Fibroblast of villous mesenchyme (primary cell): ENCODE results near the gene CCDC70. TPM values are rescaled to one million over a fixed set of nuclear protein-coding genes. Genes with fewer than 3 reads are reported as not detected.
"Not testable (repeated sequence)": the region's sequence is repeated elsewhere in the genome, so short reads cannot be mapped to it uniquely, and the experiment has no call there.

ENCODE experiments used
- DNase-seq: peaks from one replicate; pipeline ENCODE4 v3.0.0-alpha.2; 2010; ENCODE audit warnings: low read depth
- H3K4me3 ChIP-seq: 2 replicates; pipeline ENCODE4 v1.5.1; 2011; ENCODE audit warnings: low read depth, mild to moderate bottlenecking, low read length
- total RNA-seq: library from RNA; depleted of rRNA; stranded (reverse); fragments of >200 nt; gene quantifications from 2 replicates; pipeline ENCODE4 v1.2.3, GENCODE V29; 2012
- TF ChIP-seq, protein P1 (sequence below): IDR thresholded peaks from 2 replicates; pipeline ENCODE4 v1.5.1; 2012; ENCODE audit warnings: low read depth, mild to moderate bottlenecking, low read length; ENCODE audit not compliant: insufficient read depth

The CCDC70 gene
- total RNA-seq, 1 donor: not detected

DNA sequence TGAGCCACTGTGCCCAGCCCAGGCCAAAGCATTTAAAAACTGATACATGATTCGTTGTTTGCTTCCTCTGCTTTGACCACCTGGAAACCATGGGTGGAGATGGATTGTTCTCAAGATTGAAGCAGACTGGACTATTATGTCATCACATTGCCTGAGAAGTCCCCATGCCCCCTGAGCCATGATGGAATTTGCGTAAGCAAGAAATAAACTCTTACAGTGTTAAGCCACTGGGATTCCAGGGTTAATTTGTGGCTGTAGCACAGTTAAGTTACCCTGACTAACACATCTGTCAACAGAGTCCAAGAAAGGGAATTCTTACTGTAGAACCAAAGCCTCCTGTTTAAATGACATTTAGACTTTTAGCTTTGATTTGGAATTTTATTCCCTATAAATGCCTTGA, 38.4 kb upstream of the CCDC70 start:
- H3K4me3 ChIP-seq: no peak overlapping the region
- DNase-seq: no peak
- TF ChIP-seq, protein P1, sequence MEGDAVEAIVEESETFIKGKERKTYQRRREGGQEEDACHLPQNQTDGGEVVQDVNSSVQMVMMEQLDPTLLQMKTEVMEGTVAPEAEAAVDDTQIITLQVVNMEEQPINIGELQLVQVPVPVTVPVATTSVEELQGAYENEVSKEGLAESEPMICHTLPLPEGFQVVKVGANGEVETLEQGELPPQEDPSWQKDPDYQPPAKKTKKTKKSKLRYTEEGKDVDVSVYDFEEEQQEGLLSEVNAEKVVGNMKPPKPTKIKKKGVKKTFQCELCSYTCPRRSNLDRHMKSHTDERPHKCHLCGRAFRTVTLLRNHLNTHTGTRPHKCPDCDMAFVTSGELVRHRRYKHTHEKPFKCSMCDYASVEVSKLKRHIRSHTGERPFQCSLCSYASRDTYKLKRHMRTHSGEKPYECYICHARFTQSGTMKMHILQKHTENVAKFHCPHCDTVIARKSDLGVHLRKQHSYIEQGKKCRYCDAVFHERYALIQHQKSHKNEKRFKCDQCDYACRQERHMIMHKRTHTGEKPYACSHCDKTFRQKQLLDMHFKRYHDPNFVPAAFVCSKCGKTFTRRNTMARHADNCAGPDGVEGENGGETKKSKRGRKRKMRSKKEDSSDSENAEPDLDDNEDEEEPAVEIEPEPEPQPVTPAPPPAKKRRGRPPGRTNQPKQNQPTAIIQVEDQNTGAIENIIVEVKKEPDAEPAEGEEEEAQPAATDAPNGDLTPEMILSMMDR: no peak

GRCh38 chr13:51823863-51824262, 37.9 kb upstream of the CCDC70 start:
- H3K4me3 ChIP-seq: no peak overlapping the region
- TF ChIP-seq, protein P1: no peak
- DNase-seq: no peak

- DNase-seq, H3K4me3 ChIP-seq: not testable (repeated sequence)
Observed at GRCh38 chr13:51824712-51825111, 37.1 kb upstream of the CCDC70 start.

GRCh38 chr13:51825165-51825592, 36.6 kb upstream of the CCDC70 start:
- peak; percentile 57 for DNase-seq
- TF ChIP-seq, protein P1: no peak
- no peak overlapping the region for H3K4me3 ChIP-seq

GRCh38 chr13:51825681-51826254, 36.0 kb upstream of the CCDC70 start:
- DNase-seq: no peak
- H3K4me3 ChIP-seq: no peak overlapping the region
- TF ChIP-seq, protein P1: no peak

GRCh38 chr13:51826606-51827005, 35.2 kb upstream of the CCDC70 start:
- no peak overlapping the region for H3K4me3 ChIP-seq
- TF ChIP-seq, protein P1: no peak
- peak; percentile 22 for DNase-seq

GRCh38 chr13:51827254-51827653, 34.5 kb upstream of the CCDC70 start:
- H3K4me3 ChIP-seq: no peak overlapping the region
- TF ChIP-seq, protein P1: no peak
- no peak for DNase-seq
